Type B pancreatic cell (in vitro differentiated cells): ENCODE results near the gene CDC45. TPM values are rescaled to one million over a fixed set of nuclear protein-coding genes. Genes with fewer than 3 reads are reported as not detected.
A peak's percentile ranks its signal among the peaks of the same experiment; 100 is the strongest.

ENCODE experiments used
- DNase-seq: peaks from one replicate; pipeline ENCODE4 v3.0.0; 2021; ENCODE audit warnings: mixed read lengths; ENCODE audit not compliant: unreplicated experiment; ENCODE audit errors: extremely low spot score
- H3K27ac Mint-ChIP-seq: 2 replicates; pipeline ENCODE4 v1.8.0; 2021; ENCODE audit warnings: mild to moderate bottlenecking, mixed read lengths
- H3K27me3 Mint-ChIP-seq: 2 replicates; pipeline ENCODE4 v1.8.0; 2021; ENCODE audit warnings: mixed read lengths
- H3K36me3 Mint-ChIP-seq: 2 replicates; pipeline ENCODE4 v1.8.0; 2021; ENCODE audit warnings: mixed read lengths
- H3K4me1 Mint-ChIP-seq: one replicate; pipeline ENCODE4 v1.8.0; 2021; ENCODE audit warnings: mixed read lengths; ENCODE audit not compliant: unreplicated experiment
- H3K4me3 Mint-ChIP-seq: 2 replicates; pipeline ENCODE4 v1.8.0; 2021; ENCODE audit warnings: mild to moderate bottlenecking, mixed read lengths
- H3K9me3 Mint-ChIP-seq: 2 replicates; pipeline ENCODE4 v1.8.0; 2021; ENCODE audit warnings: mixed read lengths
- CTCF ChIP-seq: fragments of 200-600 bp; sonication (generic); conservative IDR thresholded peaks from 2 replicates; pipeline ENCODE4 v1.5.0; 2021; ENCODE audit warnings: antibody characterized with exemption, mild to moderate bottlenecking
- total RNA-seq: library from RNA; stranded (reverse); gene quantifications from 2 replicates; pipeline ENCODE4 v1.2.1, GENCODE V29; 2021; ENCODE audit warnings: low replicate concordance

Gene CDC45
- total RNA-seq, 1 donor from 2014 or later, result 19.0 TPM

DNA sequence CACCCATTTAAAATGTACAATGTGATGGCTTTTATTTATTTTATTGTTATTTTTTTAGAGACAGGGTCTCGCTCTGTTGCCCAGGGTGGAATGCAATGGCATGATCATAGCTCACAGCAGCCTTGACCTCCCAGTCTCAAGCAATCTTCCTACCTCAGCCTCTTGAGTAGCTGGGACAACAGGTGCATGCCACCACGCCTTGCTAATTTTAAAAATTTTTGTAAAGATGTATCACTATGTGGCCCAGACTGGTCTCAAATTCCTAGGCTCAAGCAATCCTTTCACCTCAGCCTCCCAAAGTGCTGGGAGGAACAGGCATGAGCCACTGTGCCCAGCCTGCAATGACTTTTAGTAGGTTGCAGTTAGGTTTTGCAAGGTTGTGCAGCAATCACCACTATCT is 30.2 kb downstream of the CDC45 start:
- no peaks in the 10 kb centered on the region for H3K4me1 Mint-ChIP-seq
- no peak overlapping the region for H3K27ac Mint-ChIP-seq
- H3K4me3 Mint-ChIP-seq, result no peak overlapping the region
- no peaks in the 10 kb centered on the region for H3K27me3 Mint-ChIP-seq
- peaks cover 9% of the 10 kb centered on the region for H3K36me3 Mint-ChIP-seq
- H3K9me3 Mint-ChIP-seq, result peaks cover 6% of the 10 kb centered on the region
- DNase-seq, result no peak
- TF ChIP-seq CTCF, result no peak

DNA sequence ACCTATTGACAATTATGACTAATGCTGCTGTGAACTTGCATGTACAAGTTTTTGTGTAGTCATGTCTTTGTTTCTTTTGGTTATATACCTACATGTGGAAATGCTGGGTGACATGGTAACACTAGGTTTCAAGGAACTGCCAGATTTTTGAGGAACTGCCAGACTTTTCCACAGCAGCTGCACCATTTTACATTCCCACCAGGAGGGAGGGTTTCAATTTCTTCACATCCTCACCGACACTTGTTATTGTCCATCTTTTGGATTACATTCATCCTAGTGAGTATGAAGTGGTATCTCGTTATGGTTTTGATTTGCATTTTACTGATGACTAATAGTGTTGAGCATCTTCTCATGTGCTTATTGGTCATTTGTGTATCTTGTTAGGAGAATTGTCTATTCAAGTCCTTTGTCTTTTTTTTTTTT is 31.2 kb downstream of the CDC45 start:
- TF ChIP-seq CTCF, result no peak
- H3K4me3 Mint-ChIP-seq, result no peak overlapping the region
- no peak for DNase-seq
- H3K27me3 Mint-ChIP-seq, result no peaks in the 10 kb centered on the region
- peaks cover 6% of the 10 kb centered on the region for H3K9me3 Mint-ChIP-seq
- H3K27ac Mint-ChIP-seq, result no peak overlapping the region
- peaks cover 9% of the 10 kb centered on the region for H3K36me3 Mint-ChIP-seq
- no peaks in the 10 kb centered on the region for H3K4me1 Mint-ChIP-seq

- no peak for TF ChIP-seq CTCF
- no peak overlapping the region for H3K27ac Mint-ChIP-seq
- peaks cover 6% of the 10 kb centered on the region for H3K9me3 Mint-ChIP-seq
- no peak overlapping the region for H3K4me3 Mint-ChIP-seq
- peaks cover 9% of the 10 kb centered on the region for H3K36me3 Mint-ChIP-seq
- no peaks in the 10 kb centered on the region for H3K4me1 Mint-ChIP-seq
- no peaks in the 10 kb centered on the region for H3K27me3 Mint-ChIP-seq
- no peak for DNase-seq
These were observed 34.1 kb downstream of the CDC45 start for GRCh38 chr22:19513823-19514222.

DNA sequence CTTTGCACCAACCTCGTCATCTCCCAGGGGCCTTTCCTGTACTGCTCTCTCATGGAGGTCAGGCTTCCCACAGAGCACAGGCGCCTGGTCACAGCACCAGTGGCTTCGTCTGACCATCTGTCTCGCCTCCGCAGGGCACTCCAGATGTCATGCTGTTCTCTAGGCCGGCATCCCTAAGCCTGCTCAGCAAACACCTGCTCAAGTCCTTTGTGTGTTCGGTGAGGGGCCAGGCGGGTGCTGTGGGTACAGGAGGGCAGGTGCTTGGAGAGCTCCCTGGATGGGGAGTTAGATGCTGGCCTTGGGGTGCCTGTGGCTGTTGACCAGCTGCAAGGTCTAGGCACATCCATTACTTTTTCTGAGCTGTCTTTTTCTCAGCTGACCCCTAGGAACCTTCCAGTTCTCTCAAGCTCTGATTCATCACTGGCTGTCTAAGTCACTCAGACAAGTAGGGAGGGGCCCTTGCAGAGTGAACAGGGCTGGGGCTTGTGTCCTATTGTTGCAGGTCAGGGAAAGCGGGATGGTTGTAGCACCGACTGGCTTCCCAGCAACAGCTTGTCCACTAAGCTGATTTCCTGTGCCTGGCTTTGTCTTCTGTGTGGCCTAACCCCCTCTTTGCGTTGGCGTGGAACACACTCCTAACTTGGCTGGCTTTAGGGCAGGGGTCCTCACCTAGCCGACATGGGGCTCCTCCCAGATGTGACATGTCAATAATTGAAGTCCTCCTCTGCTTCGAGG is 35.3 kb downstream of the CDC45 start:
- Mint-ChIP-seq H3K4me1 (no peaks in the 10 kb centered on the region), H3K36me3 (peaks cover 9% of the 10 kb centered on the region)

DNA sequence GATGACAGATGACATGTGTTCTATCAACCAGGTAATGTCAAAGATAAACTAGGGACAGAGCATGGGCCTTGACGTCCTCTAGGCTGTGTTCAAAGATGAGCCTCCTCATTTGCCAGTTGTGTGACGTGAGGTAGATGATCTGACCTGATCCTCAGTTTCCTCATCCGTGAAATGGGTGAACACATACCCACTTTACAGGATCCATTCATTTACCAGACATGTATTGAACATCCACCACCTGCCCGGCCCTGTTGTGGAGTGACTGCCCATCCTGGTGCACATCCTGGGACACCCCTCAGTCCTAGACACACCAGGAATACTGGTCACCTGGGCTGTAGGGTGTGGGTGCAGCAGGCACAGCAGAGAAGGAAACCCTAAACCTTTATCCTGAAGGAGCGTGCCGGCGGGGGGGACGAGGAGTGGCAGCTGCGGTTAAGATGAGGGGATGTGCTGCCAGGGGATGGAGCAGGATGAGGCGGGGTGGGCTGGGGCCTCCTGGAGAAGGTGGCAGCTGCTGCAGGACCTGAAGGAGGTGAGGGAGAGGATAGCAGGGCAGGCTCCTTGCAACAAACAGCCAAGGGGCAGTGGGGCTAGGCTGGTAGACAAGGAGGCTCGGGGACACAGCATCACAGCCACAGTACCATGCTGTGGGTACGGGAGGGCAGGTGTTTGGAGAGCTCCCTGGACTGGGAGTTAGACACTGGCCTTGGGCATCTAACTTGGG is 36.1 kb downstream of the CDC45 start:
- Mint-ChIP-seq H3K27ac (no peak overlapping the region), H3K9me3 (peaks cover 6% of the 10 kb centered on the region), H3K27me3 (no peaks in the 10 kb centered on the region), H3K36me3 (peaks cover 9% of the 10 kb centered on the region), H3K4me1 (no peaks in the 10 kb centered on the region), H3K4me3 (no peak overlapping the region)
- DNase-seq, result peak; percentile 58
- no peak for TF ChIP-seq CTCF

More for the DNA sequence above, 35.3 kb downstream of the CDC45 start:
- Mint-ChIP-seq H3K4me3 (no peak overlapping the region), H3K27me3 (no peaks in the 10 kb centered on the region), H3K9me3 (peaks cover 6% of the 10 kb centered on the region), H3K27ac (no peak overlapping the region)
- peak; percentile 57 for DNase-seq
- no peak for TF ChIP-seq CTCF
